ENCODE measurements around the gene MAP4K4. TPM values are rescaled to one million over a fixed set of nuclear protein-coding genes. Genes with fewer than 3 reads are reported as not detected.

MAP4K4 gene
- total RNA-seq, 2 experiments from 2014 or later = 129 to 142 TPM

- no peak for DNase-seq
- Mint-ChIP-seq H3K4me3 (no peak overlapping the region), H3K4me1 (peaks cover 24% of the 10 kb centered on the region), H3K27ac (peak overlapping the region; percentile 62), H3K36me3 (ENCODE audit: low read depth) (peaks cover 77% of the 10 kb centered on the region), H3K9me3 (no peaks in the 10 kb centered on the region), H3K27me3 (no peaks in the 10 kb centered on the region)
- CTCF ChIA-PET = no interaction called here
- POLR2A ChIA-PET = no interaction called here
Observed at GRCh38 chr2:101843048-101843447, 145.5 kb downstream of the MAP4K4 start.

- H3K4me3 Mint-ChIP-seq = no peak overlapping the region
- no peaks in the 10 kb centered on the region for H3K27me3 Mint-ChIP-seq
- peaks cover 74% of the 10 kb centered on the region for H3K36me3 Mint-ChIP-seq (ENCODE audit: low read depth)
- DNase-seq = no peak
- no peaks in the 10 kb centered on the region for H3K9me3 Mint-ChIP-seq
- peak overlapping the region; percentile 62 for H3K27ac Mint-ChIP-seq
- CTCF ChIA-PET = no interaction called here
- peaks cover 24% of the 10 kb centered on the region for H3K4me1 Mint-ChIP-seq
- POLR2A ChIA-PET = no interaction called here
Observed at GRCh38 chr2:101843471-101843870, 146.0 kb downstream of the MAP4K4 start.

- DNase-seq = no peak
- no peaks in the 10 kb centered on the region for H3K9me3 Mint-ChIP-seq
- peaks cover 28% of the 10 kb centered on the region for H3K4me1 Mint-ChIP-seq
- H3K27me3 Mint-ChIP-seq = no peaks in the 10 kb centered on the region
- no peak overlapping the region for H3K4me3 Mint-ChIP-seq
- POLR2A ChIA-PET = no interaction called here
- CTCF ChIA-PET = no interaction called here
- H3K36me3 Mint-ChIP-seq (ENCODE audit: low read depth) = peaks cover 75% of the 10 kb centered on the region
- no peak overlapping the region for H3K27ac Mint-ChIP-seq
Observed at GRCh38 chr2:101844055-101844635, 146.6 kb downstream of the MAP4K4 start.

DNA sequence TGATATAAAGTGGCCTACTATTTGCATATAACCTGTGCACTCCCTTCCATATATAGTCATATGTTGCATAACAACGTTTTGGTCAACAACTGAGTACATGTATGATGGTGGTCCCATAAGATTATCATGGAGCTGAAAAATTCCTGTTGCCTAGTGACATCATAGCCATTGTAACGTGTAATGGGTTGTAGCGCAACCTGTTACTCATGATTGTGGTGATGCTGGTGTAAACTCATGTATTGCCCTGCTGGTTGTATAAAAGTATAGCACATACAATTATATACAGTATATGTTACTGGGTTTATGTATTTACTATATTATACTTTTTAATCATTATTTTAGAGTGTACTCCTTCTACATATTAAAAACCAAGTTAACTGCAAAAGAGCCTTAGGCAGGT is 149.5 kb downstream of the MAP4K4 start:
- POLR2A ChIA-PET = no interaction called here

GRCh38 chr2:101847661-101848339 is 150.3 kb downstream of the MAP4K4 start:
- Mint-ChIP-seq H3K4me3 (no peak overlapping the region), H3K27ac (no peak overlapping the region)
- POLR2A ChIA-PET = no interaction called here

More for the DNA sequence above, 149.5 kb downstream of the MAP4K4 start:
- no peaks in the 10 kb centered on the region for H3K27me3 Mint-ChIP-seq
- peaks cover 69% of the 10 kb centered on the region for H3K36me3 Mint-ChIP-seq (ENCODE audit: low read depth)
- DNase-seq = no peak
- peaks cover 20% of the 10 kb centered on the region for H3K4me1 Mint-ChIP-seq
- no peaks in the 10 kb centered on the region for H3K9me3 Mint-ChIP-seq
- H3K27ac Mint-ChIP-seq = no peak overlapping the region
- CTCF ChIA-PET = interaction anchor here (1.2 to 1.9 kb wide), 3 partner anchors 15 to 24 kb away, joined by 3 to 5 read pairs (median 3); no protein-coding TSS in a partner anchor
- no peak overlapping the region for H3K4me3 Mint-ChIP-seq

GRCh38 chr2:101848769-101849410 is 151.4 kb downstream of the MAP4K4 start:
- POLR2A ChIA-PET = no interaction called here
- no peaks in the 10 kb centered on the region for H3K9me3 Mint-ChIP-seq
- H3K4me3 Mint-ChIP-seq = no peak overlapping the region
- DNase-seq = no peak
- CTCF ChIA-PET = no interaction called here
- no peaks in the 10 kb centered on the region for H3K27me3 Mint-ChIP-seq
- H3K27ac Mint-ChIP-seq = no peak overlapping the region
- H3K4me1 Mint-ChIP-seq = peaks cover 3% of the 10 kb centered on the region
- peaks cover 56% of the 10 kb centered on the region for H3K36me3 Mint-ChIP-seq (ENCODE audit: low read depth)

More at GRCh38 chr2:101847661-101848339, 150.3 kb downstream of the MAP4K4 start:
- CTCF ChIA-PET = interaction anchor here (1.2 to 1.9 kb wide), 3 partner anchors 16 to 25 kb away, joined by 3 to 5 read pairs (median 3); no protein-coding TSS in a partner anchor
- DNase-seq = no peak
- Mint-ChIP-seq H3K4me1 (peaks cover 11% of the 10 kb centered on the region), H3K36me3 (ENCODE audit: low read depth) (peaks cover 63% of the 10 kb centered on the region), H3K9me3 (no peaks in the 10 kb centered on the region), H3K27me3 (no peaks in the 10 kb centered on the region)

GRCh38 chr2:101850450-101850849 is 152.9 kb downstream of the MAP4K4 start:
- no peak overlapping the region for H3K4me3 Mint-ChIP-seq
- H3K9me3 Mint-ChIP-seq = no peaks in the 10 kb centered on the region
- no peak for DNase-seq
- peaks cover 52% of the 10 kb centered on the region for H3K36me3 Mint-ChIP-seq (ENCODE audit: low read depth)
- H3K27ac Mint-ChIP-seq = no peak overlapping the region
- ChIA-PET CTCF (interaction anchor here (0.6 to 1.0 kb wide), 2 partner anchors 20 to 255 kb away, joined by 3 read pairs; no protein-coding TSS in a partner anchor), POLR2A (no interaction called here)
- no peaks in the 10 kb centered on the region for H3K27me3 Mint-ChIP-seq
- peaks cover 3% of the 10 kb centered on the region for H3K4me1 Mint-ChIP-seq

GRCh38 chr2:101850991-101851390 is 153.5 kb downstream of the MAP4K4 start:
- Mint-ChIP-seq H3K4me1 (peaks cover 3% of the 10 kb centered on the region), H3K36me3 (ENCODE audit: low read depth) (peaks cover 55% of the 10 kb centered on the region), H3K27ac (no peak overlapping the region), H3K4me3 (no peak overlapping the region), H3K27me3 (no peaks in the 10 kb centered on the region), H3K9me3 (no peaks in the 10 kb centered on the region)
- DNase-seq = no peak
- ChIA-PET CTCF (interaction anchor here (0.6 to 1.0 kb wide), 2 partner anchors 20 to 256 kb away, joined by 3 read pairs; no protein-coding TSS in a partner anchor), POLR2A (no interaction called here)

- no peak overlapping the region for H3K4me3 Mint-ChIP-seq
- no peaks in the 10 kb centered on the region for H3K9me3 Mint-ChIP-seq
- no peak overlapping the region for H3K27ac Mint-ChIP-seq
- peaks cover 51% of the 10 kb centered on the region for H3K36me3 Mint-ChIP-seq (ENCODE audit: low read depth)
- no peaks in the 10 kb centered on the region for H3K27me3 Mint-ChIP-seq
- no peak for DNase-seq
- ChIA-PET CTCF (no interaction called here), POLR2A (no interaction called here)
- peaks cover 7% of the 10 kb centered on the region for H3K4me1 Mint-ChIP-seq
Observed at GRCh38 chr2:101852824-101853223, 155.3 kb downstream of the MAP4K4 start.

DNA sequence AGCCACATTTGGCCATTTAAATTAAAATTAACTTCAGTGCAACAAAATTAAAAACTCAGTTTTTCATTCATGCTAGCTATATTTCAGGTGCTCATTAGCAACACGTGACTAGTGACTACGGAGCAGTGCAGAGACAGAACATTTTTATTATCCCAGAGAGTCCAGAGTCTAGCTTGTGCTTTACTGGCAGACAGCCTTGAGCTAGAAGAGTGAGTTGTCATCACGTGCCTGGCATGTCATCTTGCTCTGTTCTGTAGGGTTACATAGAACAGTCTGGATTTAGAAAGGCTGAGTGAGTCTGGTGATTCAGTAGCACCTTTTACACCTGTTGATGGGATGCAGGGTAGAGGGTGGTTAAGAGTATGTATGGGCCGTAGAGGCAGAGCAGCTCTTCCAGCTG is 157.4 kb downstream of the MAP4K4 start:
- Mint-ChIP-seq H3K4me3 (no peak overlapping the region), H3K4me1 (peaks cover 5% of the 10 kb centered on the region), H3K27ac (no peak overlapping the region), H3K27me3 (no peaks in the 10 kb centered on the region), H3K9me3 (no peaks in the 10 kb centered on the region), H3K36me3 (ENCODE audit: low read depth) (peaks cover 46% of the 10 kb centered on the region)
- ChIA-PET CTCF (no interaction called here), POLR2A (no interaction called here)
- no peak for DNase-seq

DNA sequence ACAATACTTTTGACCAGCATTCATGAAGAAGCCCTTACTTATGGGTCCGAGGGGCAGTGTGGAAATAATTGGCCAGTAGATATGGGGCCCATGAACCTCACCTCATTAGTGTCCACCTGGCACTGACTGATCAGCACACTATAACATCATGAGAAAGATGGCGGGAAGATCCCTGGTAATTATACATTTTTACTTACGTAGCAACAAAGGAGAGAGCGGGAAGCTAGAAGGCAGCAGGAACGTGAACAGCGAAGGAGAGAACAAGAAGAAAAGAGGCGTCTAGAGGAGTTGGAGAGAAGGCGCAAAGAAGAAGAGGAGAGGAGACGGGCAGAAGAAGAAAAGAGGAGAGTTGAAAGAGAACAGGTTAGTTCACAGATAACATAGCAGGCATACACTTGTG is 158.3 kb downstream of the MAP4K4 start:
- H3K36me3 Mint-ChIP-seq (ENCODE audit: low read depth) = peaks cover 48% of the 10 kb centered on the region
- ChIA-PET POLR2A (no interaction called here), CTCF (no interaction called here)
- peaks cover 7% of the 10 kb centered on the region for H3K4me1 Mint-ChIP-seq
- no peaks in the 10 kb centered on the region for H3K9me3 Mint-ChIP-seq
- no peaks in the 10 kb centered on the region for H3K27me3 Mint-ChIP-seq
- DNase-seq = no peak
- H3K27ac Mint-ChIP-seq = no peak overlapping the region
- H3K4me3 Mint-ChIP-seq = no peak overlapping the region

DNA sequence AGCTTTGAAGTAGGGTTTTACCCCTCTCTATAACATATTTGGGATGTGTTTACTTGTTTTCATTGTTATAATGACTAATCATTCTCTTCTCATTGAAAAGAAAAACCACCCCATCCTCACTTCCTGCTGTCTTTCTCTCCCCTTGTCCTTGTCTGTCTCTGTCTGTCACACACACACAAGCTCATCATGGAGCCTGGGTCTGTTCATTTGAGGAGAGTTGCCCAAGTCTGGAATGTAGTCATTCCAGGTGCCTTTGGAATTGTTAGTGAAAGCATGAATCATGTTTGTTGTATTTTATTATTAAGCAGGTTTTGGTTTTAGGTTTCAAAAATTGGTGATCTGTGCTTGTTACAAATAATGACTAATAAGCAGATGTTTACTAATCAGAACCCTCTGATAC is 160.7 kb downstream of the MAP4K4 start:
- peaks cover 18% of the 10 kb centered on the region for H3K4me1 Mint-ChIP-seq
- ChIA-PET CTCF (interaction anchor here (0.6 to 1.1 kb wide), 2 partner anchors 191 to 523 kb away, joined by 3 to 6 read pairs; no protein-coding TSS in a partner anchor), POLR2A (no interaction called here)
- DNase-seq = no peak
- H3K36me3 Mint-ChIP-seq (ENCODE audit: low read depth) = peaks cover 53% of the 10 kb centered on the region
- H3K27me3 Mint-ChIP-seq = no peaks in the 10 kb centered on the region
- no peak overlapping the region for H3K27ac Mint-ChIP-seq
- H3K4me3 Mint-ChIP-seq = no peak overlapping the region
- H3K9me3 Mint-ChIP-seq = no peaks in the 10 kb centered on the region

GRCh38 chr2:101858910-101859309 is 161.4 kb downstream of the MAP4K4 start:
- Mint-ChIP-seq H3K4me1 (peaks cover 18% of the 10 kb centered on the region), H3K27me3 (no peaks in the 10 kb centered on the region), H3K27ac (no peak overlapping the region), H3K36me3 (ENCODE audit: low read depth) (peaks cover 54% of the 10 kb centered on the region), H3K4me3 (no peak overlapping the region), H3K9me3 (no peaks in the 10 kb centered on the region)
- no peak for DNase-seq
- ChIA-PET CTCF (interaction anchor here (0.6 kb wide), 1 partner anchor 192 kb away, joined by 3 read pairs; no protein-coding TSS in a partner anchor), POLR2A (no interaction called here)

All from activated CD4-positive, alpha-beta T cell treated with anti-CD3 and anti-CD28 coated beads, Interleukin-2, amount 10 ng/mL, durations not matched to agents 7 days and 5 days (primary cell).